ENCODE measurements around the gene ADCK1.

The ADCK1 gene

DNA sequence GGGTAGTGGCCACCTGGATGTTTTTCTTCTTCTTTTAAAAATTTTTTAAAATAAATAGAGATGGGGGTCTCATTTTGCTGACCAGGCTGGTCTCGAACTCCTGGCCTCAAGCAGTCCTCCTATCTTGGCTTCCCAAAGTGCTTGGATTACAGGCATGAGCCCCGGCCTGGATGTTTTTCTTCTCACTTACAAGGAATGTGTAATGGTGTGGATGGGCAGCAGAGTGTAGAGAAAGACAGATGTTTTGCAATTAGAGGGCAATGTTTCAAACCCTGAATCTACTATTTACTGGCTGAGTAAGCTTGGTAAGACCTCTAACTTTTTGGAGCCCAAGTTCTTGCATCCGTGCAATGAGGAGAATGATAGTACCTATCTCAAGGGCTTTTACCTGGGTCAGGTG lies 48.1 kb downstream of the ADCK1 start:
- TF ChIP-seq, protein P1, sequence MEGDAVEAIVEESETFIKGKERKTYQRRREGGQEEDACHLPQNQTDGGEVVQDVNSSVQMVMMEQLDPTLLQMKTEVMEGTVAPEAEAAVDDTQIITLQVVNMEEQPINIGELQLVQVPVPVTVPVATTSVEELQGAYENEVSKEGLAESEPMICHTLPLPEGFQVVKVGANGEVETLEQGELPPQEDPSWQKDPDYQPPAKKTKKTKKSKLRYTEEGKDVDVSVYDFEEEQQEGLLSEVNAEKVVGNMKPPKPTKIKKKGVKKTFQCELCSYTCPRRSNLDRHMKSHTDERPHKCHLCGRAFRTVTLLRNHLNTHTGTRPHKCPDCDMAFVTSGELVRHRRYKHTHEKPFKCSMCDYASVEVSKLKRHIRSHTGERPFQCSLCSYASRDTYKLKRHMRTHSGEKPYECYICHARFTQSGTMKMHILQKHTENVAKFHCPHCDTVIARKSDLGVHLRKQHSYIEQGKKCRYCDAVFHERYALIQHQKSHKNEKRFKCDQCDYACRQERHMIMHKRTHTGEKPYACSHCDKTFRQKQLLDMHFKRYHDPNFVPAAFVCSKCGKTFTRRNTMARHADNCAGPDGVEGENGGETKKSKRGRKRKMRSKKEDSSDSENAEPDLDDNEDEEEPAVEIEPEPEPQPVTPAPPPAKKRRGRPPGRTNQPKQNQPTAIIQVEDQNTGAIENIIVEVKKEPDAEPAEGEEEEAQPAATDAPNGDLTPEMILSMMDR (conservative IDR thresholded peaks at IDR 0.05; ENCODE audit: low read length), result no peak
- no peak for TF ChIP-seq EZH2phosphoT487 (IDR thresholded peaks at IDR 0.05; ENCODE audit: borderline replicate concordance)
- no peaks in the 10 kb centered on the region for H3K27me3 ChIP-seq (ENCODE audit: insufficient read depth, low read length, poor library complexity, severe bottlenecking)
- H3K79me2 ChIP-seq (ENCODE audit: insufficient read depth, low read length), result no peaks in the 10 kb centered on the region
- no peak overlapping the region for H2AFZ ChIP-seq (ENCODE audit: low read length)
- H3K36me3 ChIP-seq (ENCODE audit: insufficient read depth, low read length), result no peaks in the 10 kb centered on the region
- no peak overlapping the region for H3K4me3 ChIP-seq (ENCODE audit: low read length, poor library complexity, severe bottlenecking)
- H3K9me2 ChIP-seq (replicated peaks; ENCODE audit: low read depth, low read length), result no peaks in the 10 kb centered on the region
- H3K9me3 ChIP-seq (ENCODE audit: insufficient read depth, low read depth, low read length), result no peaks in the 10 kb centered on the region
- no peak overlapping the region for H3K9ac ChIP-seq (ENCODE audit: low read depth, low read length, poor library complexity, severe bottlenecking)
- no peaks in the 10 kb centered on the region for H4K20me1 ChIP-seq (ENCODE audit: insufficient read depth, low read length, poor library complexity, severe bottlenecking)
- H3K4me1 ChIP-seq (ENCODE audit: insufficient read depth, low read length, poor library complexity, severe bottlenecking), result no peaks in the 10 kb centered on the region
- H3F3A ChIP-seq (ENCODE audit: low read depth), result no peaks in the 10 kb centered on the region
- no peak overlapping the region for H3K4me2 ChIP-seq (ENCODE audit: low read depth, low read length, poor library complexity, severe bottlenecking)

DNA sequence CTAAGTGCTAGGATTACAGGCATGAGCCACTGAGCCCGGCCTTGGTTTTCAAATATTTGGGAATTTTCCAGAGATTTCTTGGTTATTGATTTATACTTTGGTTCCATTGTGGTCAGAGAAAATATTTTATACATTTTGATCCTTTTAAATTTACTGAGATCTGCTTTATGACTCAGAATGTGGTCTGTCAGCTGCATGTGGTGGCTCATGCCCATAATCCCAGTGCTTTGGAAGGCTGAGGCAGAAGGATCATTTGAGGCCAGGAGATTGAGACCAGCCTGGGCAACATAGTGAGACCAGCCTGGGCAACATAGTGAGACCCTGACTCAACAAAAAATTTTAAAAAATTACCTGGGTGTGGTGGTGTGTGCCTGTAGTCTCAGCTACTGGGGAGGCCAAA lies 49.8 kb downstream of the ADCK1 start:
- Histone ChIP-seq H2AFZ (ENCODE audit: low read length) (no peak overlapping the region), H3K9me2 (replicated peaks; ENCODE audit: low read depth, low read length) (no peaks in the 10 kb centered on the region), H3F3A (ENCODE audit: low read depth) (no peaks in the 10 kb centered on the region), H3K79me2 (ENCODE audit: insufficient read depth, low read length) (no peaks in the 10 kb centered on the region), H3K4me2 (ENCODE audit: low read depth, low read length, poor library complexity, severe bottlenecking) (no peak overlapping the region), H3K36me3 (ENCODE audit: insufficient read depth, low read length) (no peaks in the 10 kb centered on the region), H3K4me3 (ENCODE audit: low read length, poor library complexity, severe bottlenecking) (no peak overlapping the region), H3K27me3 (ENCODE audit: insufficient read depth, low read length, poor library complexity, severe bottlenecking) (no peaks in the 10 kb centered on the region), H4K20me1 (ENCODE audit: insufficient read depth, low read length, poor library complexity, severe bottlenecking) (no peaks in the 10 kb centered on the region), H3K4me1 (ENCODE audit: insufficient read depth, low read length, poor library complexity, severe bottlenecking) (no peaks in the 10 kb centered on the region), H3K9ac (ENCODE audit: low read depth, low read length, poor library complexity, severe bottlenecking) (no peak overlapping the region), H3K9me3 (ENCODE audit: insufficient read depth, low read depth, low read length) (no peaks in the 10 kb centered on the region)
- TF ChIP-seq, protein P1 (conservative IDR thresholded peaks at IDR 0.05; ENCODE audit: low read length), result no peak
- no peak for TF ChIP-seq EZH2phosphoT487 (IDR thresholded peaks at IDR 0.05; ENCODE audit: borderline replicate concordance)

DNA sequence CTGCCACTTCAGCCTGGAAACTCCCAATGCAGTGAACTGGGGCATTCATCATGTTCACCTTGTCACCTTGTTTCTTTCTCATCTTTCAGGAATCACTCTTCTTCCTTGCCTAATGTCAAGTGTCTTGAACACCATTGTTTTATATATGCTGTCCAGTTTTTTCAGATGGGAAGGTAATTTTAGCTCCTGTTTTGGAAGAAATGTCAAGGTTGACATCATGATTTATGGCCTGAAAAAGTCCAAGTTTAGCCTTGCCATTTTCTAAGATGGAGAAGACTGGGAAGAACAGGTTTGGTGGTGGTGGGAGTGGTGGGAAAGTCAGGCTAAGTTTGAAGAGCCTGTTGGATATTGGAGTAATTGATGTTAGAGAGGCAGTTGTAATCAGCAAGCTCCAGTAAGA lies 54.0 kb downstream of the ADCK1 start:
- H3F3A ChIP-seq (ENCODE audit: low read depth), result no peaks in the 10 kb centered on the region
- H3K79me2 ChIP-seq (ENCODE audit: insufficient read depth, low read length), result no peaks in the 10 kb centered on the region
- no peaks in the 10 kb centered on the region for H4K20me1 ChIP-seq (ENCODE audit: insufficient read depth, low read length, poor library complexity, severe bottlenecking)
- no peaks in the 10 kb centered on the region for H3K4me1 ChIP-seq (ENCODE audit: insufficient read depth, low read length, poor library complexity, severe bottlenecking)
- no peaks in the 10 kb centered on the region for H3K9me3 ChIP-seq (ENCODE audit: insufficient read depth, low read depth, low read length)
- no peak overlapping the region for H3K4me3 ChIP-seq (ENCODE audit: low read length, poor library complexity, severe bottlenecking)
- no peaks in the 10 kb centered on the region for H3K9me2 ChIP-seq (replicated peaks; ENCODE audit: low read depth, low read length)
- H3K27me3 ChIP-seq (ENCODE audit: insufficient read depth, low read length, poor library complexity, severe bottlenecking), result no peaks in the 10 kb centered on the region
- H3K36me3 ChIP-seq (ENCODE audit: insufficient read depth, low read length), result no peaks in the 10 kb centered on the region
- no peak for TF ChIP-seq EZH2phosphoT487 (IDR thresholded peaks at IDR 0.05; ENCODE audit: borderline replicate concordance)
- TF ChIP-seq, protein P1 (conservative IDR thresholded peaks at IDR 0.05; ENCODE audit: low read length), result no peak
- H3K4me2 ChIP-seq (ENCODE audit: low read depth, low read length, poor library complexity, severe bottlenecking), result no peak overlapping the region
- H2AFZ ChIP-seq (ENCODE audit: low read length), result no peak overlapping the region
- H3K9ac ChIP-seq (ENCODE audit: low read depth, low read length, poor library complexity, severe bottlenecking), result no peak overlapping the region
